Thoracic aorta (tissue), 2 donors: ENCODE results near the gene TMEM145. TPM values are rescaled to one million over a fixed set of nuclear protein-coding genes. Genes with fewer than 3 reads are reported as not detected.

Source experiments
- ATAC-seq: fragments of 150-250 bp; one replicate; pipeline ENCODE4 v1.8.0; 2017; ENCODE audit warnings: low read depth; ENCODE audit not compliant: insufficient number of reproducible peaks, low FRiP score
- DNase-seq: peaks from one replicate; pipeline ENCODE4 v3.0.0-alpha.2; 2020; ENCODE audit warnings: low spot score
- H3K27ac ChIP-seq, 2 donors: fragments of 200-600 bp; sonication (generic); 1 replicate in 1 of 2; 2 replicates in 1 of 2; pipeline ENCODE4 v1.5.1; 2016; ENCODE audit warnings: mild to moderate bottlenecking in 2 of 2, moderate library complexity in 2 of 2
- H3K27me3 ChIP-seq: fragments of 200-600 bp; sonication (generic); replicated peaks from 2 replicates; pipeline ENCODE4 v1.6.0; 2016; ENCODE audit warnings: mild to moderate bottlenecking; ENCODE audit not compliant: insufficient read depth
- H3K36me3 ChIP-seq: fragments of 200-600 bp; sonication (generic); one replicate; pipeline ENCODE4 v1.5.1; 2016
- H3K4me1 ChIP-seq, 2 donors: fragments of 200-600 bp; sonication (generic); 1 replicate in 1 of 2; 2 replicates in 1 of 2; pipeline versions ENCODE4 v1.5.1 to v1.6.0; 2016; ENCODE audit warnings: low read depth in 2 of 2, mild to moderate bottlenecking in 1 of 2; ENCODE audit not compliant: control insufficient read depth in 1 of 2
- H3K4me3 ChIP-seq: fragments of 200-600 bp; sonication (generic); 2 replicates; pipeline ENCODE4 v1.5.1; 2016; ENCODE audit warnings: mild to moderate bottlenecking
- H3K9me3 ChIP-seq: fragments of 200-600 bp; sonication (generic); 2 replicates; pipeline ENCODE4 v1.5.1; 2016
- CTCF ChIP-seq: fragments of 200-600 bp; sonication (generic); IDR thresholded peaks from one replicate; pipeline ENCODE4 v1.5.1; 2019; ENCODE audit warnings: antibody characterized with exemption
- total RNA-seq, 2 donors: library from RNA; depleted of rRNA; stranded (reverse); fragments of >200 nt; gene quantifications; one replicate each; pipeline versions ENCODE4 v1.1.0 to v1.2.3, GENCODE V29; 2016

Gene TMEM145
- total RNA-seq, 2 donors from 2014 or later, result not detected

GRCh38 chr19:42350417-42350816, 37.3 kb downstream of the TMEM145 start:
- Histone ChIP-seq H3K9me3 (no peaks in the 10 kb centered on the region), H3K36me3 (peaks cover 11% of the 10 kb centered on the region), H3K4me3 (no peak overlapping the region), H3K27me3 (no peaks in the 10 kb centered on the region), H3K4me1 (no peaks in the 10 kb centered on the region), H3K27ac (no peak overlapping the region)
- no peak for DNase-seq
- ATAC-seq, result no peak
- TF ChIP-seq CTCF, result no peak

GRCh38 chr19:42351079-42351735, 38.1 kb downstream of the TMEM145 start:
- H3K4me3 ChIP-seq, result no peak overlapping the region
- TF ChIP-seq CTCF, result no peak
- H3K4me1 ChIP-seq, result no peaks in the 10 kb centered on the region
- H3K36me3 ChIP-seq, result peaks cover 14% of the 10 kb centered on the region
- no peak for DNase-seq
- no peak overlapping the region for H3K27ac ChIP-seq
- no peaks in the 10 kb centered on the region for H3K9me3 ChIP-seq
- no peaks in the 10 kb centered on the region for H3K27me3 ChIP-seq
- no peak for ATAC-seq

- ATAC-seq, result no peak
- Histone ChIP-seq H3K36me3 (peaks cover 18% of the 10 kb centered on the region), H3K4me3 (no peak overlapping the region), H3K27me3 (no peaks in the 10 kb centered on the region), H3K9me3 (no peaks in the 10 kb centered on the region), H3K4me1 (no peaks in the 10 kb centered on the region), H3K27ac (no peak overlapping the region)
- DNase-seq, result no peak
- no peak for TF ChIP-seq CTCF
Observed at GRCh38 chr19:42352301-42353259, 39.5 kb downstream of the TMEM145 start.

- Histone ChIP-seq H3K36me3 (peaks cover 23% of the 10 kb centered on the region), H3K4me1 (no peaks in the 10 kb centered on the region), H3K4me3 (no peak overlapping the region), H3K27me3 (no peaks in the 10 kb centered on the region), H3K27ac (no peak overlapping the region), H3K9me3 (no peaks in the 10 kb centered on the region)
- DNase-seq, result no peak
- no peak for TF ChIP-seq CTCF
- ATAC-seq, result no peak
Observed at GRCh38 chr19:42353341-42354015, 40.4 kb downstream of the TMEM145 start.

GRCh38 chr19:42355896-42356295, 42.8 kb downstream of the TMEM145 start:
- H3K27me3 ChIP-seq, result no peaks in the 10 kb centered on the region
- H3K4me1 ChIP-seq, result peaks cover 0 to 7% of the 10 kb centered on the region in 2 donors
- DNase-seq, result no peak
- no peak for ATAC-seq
- no peak overlapping the region for H3K27ac ChIP-seq
- H3K4me3 ChIP-seq, result no peak overlapping the region
- no peak for TF ChIP-seq CTCF
- H3K36me3 ChIP-seq, result peaks cover 23% of the 10 kb centered on the region
- no peaks in the 10 kb centered on the region for H3K9me3 ChIP-seq
